ENCODE data around the gene HOXB4. TPM values are rescaled to one million over a fixed set of nuclear protein-coding genes. Genes with fewer than 3 reads are reported as not detected.

HOXB4 gene
- polyA plus RNA-seq, 2 donors: 1.8 to 4.2 TPM

- H3K9me3 ChIP-seq (ENCODE audit: control insufficient read depth in 2 of 2, insufficient read depth in 1 of 2, low read depth in 1 of 2, low read length in 1 of 2): no peaks in the 10 kb centered on the region
- no peak within 1 kb of the TSS for H3K4me3 ChIP-seq (ENCODE audit: low read depth in 1 of 2, low read length in 2 of 2)
- peaks cover 4 to 8% of the 10 kb centered on the region in 2 donors for H3K4me1 ChIP-seq (ENCODE audit: control insufficient read depth in 2 of 2, insufficient read depth in 2 of 2, low read length in 1 of 2)
- H3K27ac ChIP-seq (ENCODE audit: low read depth in 2 of 2, low read length in 1 of 2): no peak within 1 kb of the TSS
- no peaks in the 10 kb centered on the region for H3K36me3 ChIP-seq (ENCODE audit: control insufficient read depth in 2 of 2, insufficient read depth in 2 of 2, low read length in 1 of 2)
- peaks cover 14 to 59% of the 10 kb centered on the region in 2 donors for H3K27me3 ChIP-seq (ENCODE audit: control insufficient read depth in 1 of 2, insufficient read depth in 2 of 2, low read length in 2 of 2)
- whole genome bisulfite sequencing, 2 donors: 15 to 20% methylated on average over 40 to 41 of the region's 41 CpGs
Measured at GRCh38 chr17:48615047-48615962, 37.2 kb upstream of the HOXB4 start, which contains the start of gene HOXB8. Gene HOXB8, minus strand, starts transcription at chr17:48615292. Its CDS starts 588 bp downstream, at chr17:48614704.

- H3K27me3 ChIP-seq (ENCODE audit: control insufficient read depth in 1 of 2, insufficient read depth in 2 of 2, low read length in 2 of 2): peaks cover 14 to 63% of the 10 kb centered on the region in 2 donors
- no peaks in the 10 kb centered on the region for H3K36me3 ChIP-seq (ENCODE audit: control insufficient read depth in 2 of 2, insufficient read depth in 2 of 2, low read length in 1 of 2)
- H3K4me1 ChIP-seq (ENCODE audit: control insufficient read depth in 2 of 2, insufficient read depth in 2 of 2, low read length in 1 of 2): peaks cover 6 to 11% of the 10 kb centered on the region in 2 donors
- 7% methylated on average over 52 to 55 of the region's 55 CpGs for WGBS, 2 donors
- H3K4me3 ChIP-seq (ENCODE audit: low read depth in 1 of 2, low read length in 2 of 2): no peak overlapping the region
- H3K27ac ChIP-seq (ENCODE audit: low read depth in 2 of 2, low read length in 1 of 2): no peak overlapping the region
- H3K9me3 ChIP-seq (ENCODE audit: control insufficient read depth in 2 of 2, insufficient read depth in 1 of 2, low read depth in 1 of 2, low read length in 1 of 2): no peaks in the 10 kb centered on the region
Measured at GRCh38 chr17:48613862-48614694, 35.9 kb upstream of the HOXB4 start.

- peaks cover 14 to 60% of the 10 kb centered on the region in 2 donors for H3K27me3 ChIP-seq (ENCODE audit: control insufficient read depth in 1 of 2, insufficient read depth in 2 of 2, low read length in 2 of 2)
- peaks cover 6 to 11% of the 10 kb centered on the region in 2 donors for H3K4me1 ChIP-seq (ENCODE audit: control insufficient read depth in 2 of 2, insufficient read depth in 2 of 2, low read length in 1 of 2)
- no peaks in the 10 kb centered on the region for H3K9me3 ChIP-seq (ENCODE audit: control insufficient read depth in 2 of 2, insufficient read depth in 1 of 2, low read depth in 1 of 2, low read length in 1 of 2)
- H3K36me3 ChIP-seq (ENCODE audit: control insufficient read depth in 2 of 2, insufficient read depth in 2 of 2, low read length in 1 of 2): no peaks in the 10 kb centered on the region
- H3K27ac ChIP-seq (ENCODE audit: low read depth in 2 of 2, low read length in 1 of 2): no peak overlapping the region
- H3K4me3 ChIP-seq (ENCODE audit: low read depth in 1 of 2, low read length in 2 of 2): peak overlapping the region in 1 of 2 donors; percentile 16
- 3 to 4% methylated on average over 65 to 67 of the region's 67 CpGs for WGBS, 2 donors
Measured at GRCh38 chr17:48612854-48613691, 34.9 kb upstream of the HOXB4 start.

- Histone ChIP-seq H3K9me3 (ENCODE audit: control insufficient read depth in 2 of 2, insufficient read depth in 1 of 2, low read depth in 1 of 2, low read length in 1 of 2) (no peaks in the 10 kb centered on the region), H3K36me3 (ENCODE audit: control insufficient read depth in 2 of 2, insufficient read depth in 2 of 2, low read length in 1 of 2) (no peaks in the 10 kb centered on the region), H3K27ac (ENCODE audit: low read depth in 2 of 2, low read length in 1 of 2) (no peak overlapping the region), H3K27me3 (ENCODE audit: control insufficient read depth in 1 of 2, insufficient read depth in 2 of 2, low read length in 2 of 2) (peaks cover 10 to 56% of the 10 kb centered on the region in 2 donors), H3K4me1 (ENCODE audit: control insufficient read depth in 2 of 2, insufficient read depth in 2 of 2, low read length in 1 of 2) (peaks cover 6 to 11% of the 10 kb centered on the region in 2 donors), H3K4me3 (ENCODE audit: low read depth in 1 of 2, low read length in 2 of 2) (peak overlapping the region in 1 of 2 donors; percentile 16)
- 1 to 6% methylated on average over 15 of the region's 15 CpGs for WGBS, 2 donors
Measured at GRCh38 chr17:48612456-48612853, 34.3 kb upstream of the HOXB4 start.

GRCh38 chr17:48611681-48612455 is 33.7 kb upstream of the HOXB4 start:
- no peak overlapping the region for H3K4me3 ChIP-seq (ENCODE audit: low read depth in 1 of 2, low read length in 2 of 2)
- 9 to 10% methylated on average over 33 to 36 of the region's 36 CpGs for WGBS, 2 donors
- peaks cover 7 to 53% of the 10 kb centered on the region in 2 donors for H3K27me3 ChIP-seq (ENCODE audit: control insufficient read depth in 1 of 2, insufficient read depth in 2 of 2, low read length in 2 of 2)
- H3K27ac ChIP-seq (ENCODE audit: low read depth in 2 of 2, low read length in 1 of 2): no peak overlapping the region
- no peaks in the 10 kb centered on the region for H3K9me3 ChIP-seq (ENCODE audit: control insufficient read depth in 2 of 2, insufficient read depth in 1 of 2, low read depth in 1 of 2, low read length in 1 of 2)
- peaks cover 6 to 11% of the 10 kb centered on the region in 2 donors for H3K4me1 ChIP-seq (ENCODE audit: control insufficient read depth in 2 of 2, insufficient read depth in 2 of 2, low read length in 1 of 2)
- no peaks in the 10 kb centered on the region for H3K36me3 ChIP-seq (ENCODE audit: control insufficient read depth in 2 of 2, insufficient read depth in 2 of 2, low read length in 1 of 2)

- peaks cover 6 to 11% of the 10 kb centered on the region in 2 donors for H3K4me1 ChIP-seq (ENCODE audit: control insufficient read depth in 2 of 2, insufficient read depth in 2 of 2, low read length in 1 of 2)
- H3K27ac ChIP-seq (ENCODE audit: low read depth in 2 of 2, low read length in 1 of 2): no peak overlapping the region
- 4 to 6% methylated on average over 22 of the region's 22 CpGs for WGBS, 2 donors
- H3K9me3 ChIP-seq (ENCODE audit: control insufficient read depth in 2 of 2, insufficient read depth in 1 of 2, low read depth in 1 of 2, low read length in 1 of 2): no peaks in the 10 kb centered on the region
- H3K27me3 ChIP-seq (ENCODE audit: control insufficient read depth in 1 of 2, insufficient read depth in 2 of 2, low read length in 2 of 2): peaks cover 6 to 51% of the 10 kb centered on the region in 2 donors
- H3K36me3 ChIP-seq (ENCODE audit: control insufficient read depth in 2 of 2, insufficient read depth in 2 of 2, low read length in 1 of 2): no peaks in the 10 kb centered on the region
- H3K4me3 ChIP-seq (ENCODE audit: low read depth in 1 of 2, low read length in 2 of 2): peak overlapping the region; percentile 41 to 56
Measured at GRCh38 chr17:48611213-48611612, 33.1 kb upstream of the HOXB4 start.

GRCh38 chr17:48610282-48611211 is 32.4 kb upstream of the HOXB4 start, which contains the start of gene HOXB7:
Gene HOXB7, minus strand, starts transcription at chr17:48611017. Its CDS starts 99 bp downstream, at chr17:48610918.
- WGBS, 2 donors: 1 to 2% methylated on average over 79 of the region's 79 CpGs
- peaks cover 6 to 11% of the 10 kb centered on the region in 2 donors for H3K4me1 ChIP-seq (ENCODE audit: control insufficient read depth in 2 of 2, insufficient read depth in 2 of 2, low read length in 1 of 2)

More at GRCh38 chr17:48610282-48611211, 32.4 kb upstream of the HOXB4 start, which contains the start of gene HOXB7:
- Histone ChIP-seq H3K27me3 (ENCODE audit: control insufficient read depth in 1 of 2, insufficient read depth in 2 of 2, low read length in 2 of 2) (peaks cover 6 to 47% of the 10 kb centered on the region in 2 donors), H3K4me3 (ENCODE audit: low read depth in 1 of 2, low read length in 2 of 2) (peak within 1 kb of the TSS; percentile 41 to 56), H3K36me3 (ENCODE audit: control insufficient read depth in 2 of 2, insufficient read depth in 2 of 2, low read length in 1 of 2) (no peaks in the 10 kb centered on the region), H3K9me3 (ENCODE audit: control insufficient read depth in 2 of 2, insufficient read depth in 1 of 2, low read depth in 1 of 2, low read length in 1 of 2) (no peaks in the 10 kb centered on the region), H3K27ac (ENCODE audit: low read depth in 2 of 2, low read length in 1 of 2) (no peak within 1 kb of the TSS)

Measured in esophagus (tissue), 2 donors.